ENCODE data around the gene SBF1.

GRCh38 chr22:50463188-50463900 is 11.5 kb downstream of the SBF1 start:
- TF ChIP-seq, protein P1, sequence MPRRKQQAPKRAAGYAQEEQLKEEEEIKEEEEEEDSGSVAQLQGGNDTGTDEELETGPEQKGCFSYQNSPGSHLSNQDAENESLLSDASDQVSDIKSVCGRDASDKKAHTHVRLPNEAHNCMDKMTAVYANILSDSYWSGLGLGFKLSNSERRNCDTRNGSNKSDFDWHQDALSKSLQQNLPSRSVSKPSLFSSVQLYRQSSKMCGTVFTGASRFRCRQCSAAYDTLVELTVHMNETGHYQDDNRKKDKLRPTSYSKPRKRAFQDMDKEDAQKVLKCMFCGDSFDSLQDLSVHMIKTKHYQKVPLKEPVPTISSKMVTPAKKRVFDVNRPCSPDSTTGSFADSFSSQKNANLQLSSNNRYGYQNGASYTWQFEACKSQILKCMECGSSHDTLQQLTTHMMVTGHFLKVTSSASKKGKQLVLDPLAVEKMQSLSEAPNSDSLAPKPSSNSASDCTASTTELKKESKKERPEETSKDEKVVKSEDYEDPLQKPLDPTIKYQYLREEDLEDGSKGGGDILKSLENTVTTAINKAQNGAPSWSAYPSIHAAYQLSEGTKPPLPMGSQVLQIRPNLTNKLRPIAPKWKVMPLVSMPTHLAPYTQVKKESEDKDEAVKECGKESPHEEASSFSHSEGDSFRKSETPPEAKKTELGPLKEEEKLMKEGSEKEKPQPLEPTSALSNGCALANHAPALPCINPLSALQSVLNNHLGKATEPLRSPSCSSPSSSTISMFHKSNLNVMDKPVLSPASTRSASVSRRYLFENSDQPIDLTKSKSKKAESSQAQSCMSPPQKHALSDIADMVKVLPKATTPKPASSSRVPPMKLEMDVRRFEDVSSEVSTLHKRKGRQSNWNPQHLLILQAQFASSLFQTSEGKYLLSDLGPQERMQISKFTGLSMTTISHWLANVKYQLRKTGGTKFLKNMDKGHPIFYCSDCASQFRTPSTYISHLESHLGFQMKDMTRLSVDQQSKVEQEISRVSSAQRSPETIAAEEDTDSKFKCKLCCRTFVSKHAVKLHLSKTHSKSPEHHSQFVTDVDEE (CRISPR knock-in tag; IDR thresholded peaks at IDR 0.05), result no peak
- TF ChIP-seq ZNF8 (CRISPR knock-in tag; IDR thresholded peaks at IDR 0.05), result no peak
- TF ChIP-seq, protein P2, sequence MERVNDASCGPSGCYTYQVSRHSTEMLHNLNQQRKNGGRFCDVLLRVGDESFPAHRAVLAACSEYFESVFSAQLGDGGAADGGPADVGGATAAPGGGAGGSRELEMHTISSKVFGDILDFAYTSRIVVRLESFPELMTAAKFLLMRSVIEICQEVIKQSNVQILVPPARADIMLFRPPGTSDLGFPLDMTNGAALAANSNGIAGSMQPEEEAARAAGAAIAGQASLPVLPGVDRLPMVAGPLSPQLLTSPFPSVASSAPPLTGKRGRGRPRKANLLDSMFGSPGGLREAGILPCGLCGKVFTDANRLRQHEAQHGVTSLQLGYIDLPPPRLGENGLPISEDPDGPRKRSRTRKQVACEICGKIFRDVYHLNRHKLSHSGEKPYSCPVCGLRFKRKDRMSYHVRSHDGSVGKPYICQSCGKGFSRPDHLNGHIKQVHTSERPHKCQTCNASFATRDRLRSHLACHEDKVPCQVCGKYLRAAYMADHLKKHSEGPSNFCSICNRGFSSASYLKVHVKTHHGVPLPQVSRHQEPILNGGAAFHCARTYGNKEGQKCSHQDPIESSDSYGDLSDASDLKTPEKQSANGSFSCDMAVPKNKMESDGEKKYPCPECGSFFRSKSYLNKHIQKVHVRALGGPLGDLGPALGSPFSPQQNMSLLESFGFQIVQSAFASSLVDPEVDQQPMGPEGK (CRISPR knock-in tag; IDR thresholded peaks at IDR 0.05; ENCODE audit: borderline replicate concordance), result no peak
- no peak for TF ChIP-seq OSR1 (CRISPR knock-in tag; IDR thresholded peaks at IDR 0.05)
- TF ChIP-seq TOX (CRISPR knock-in tag; IDR thresholded peaks at IDR 0.05; ENCODE audit: borderline replicate concordance), result no peak
- TF ChIP-seq ESRRG (CRISPR knock-in tag; IDR thresholded peaks at IDR 0.05), result no peak

Data from SK-N-SH treated with all-trans-retinoic acid at 6 μM for 48 hours (cell line).